ENCODE data around the gene TRPT1. TPM values are rescaled to one million over a fixed set of nuclear protein-coding genes. Genes with fewer than 3 reads are reported as not detected.

The TRPT1 gene
- total and polyA plus RNA-seq, 9 of the 15 experiments (the other 6 are each of a cell fraction or from before 2014, with no cell fraction given), result 4.6 to 41.7 (median 23.1) TPM

DNA sequence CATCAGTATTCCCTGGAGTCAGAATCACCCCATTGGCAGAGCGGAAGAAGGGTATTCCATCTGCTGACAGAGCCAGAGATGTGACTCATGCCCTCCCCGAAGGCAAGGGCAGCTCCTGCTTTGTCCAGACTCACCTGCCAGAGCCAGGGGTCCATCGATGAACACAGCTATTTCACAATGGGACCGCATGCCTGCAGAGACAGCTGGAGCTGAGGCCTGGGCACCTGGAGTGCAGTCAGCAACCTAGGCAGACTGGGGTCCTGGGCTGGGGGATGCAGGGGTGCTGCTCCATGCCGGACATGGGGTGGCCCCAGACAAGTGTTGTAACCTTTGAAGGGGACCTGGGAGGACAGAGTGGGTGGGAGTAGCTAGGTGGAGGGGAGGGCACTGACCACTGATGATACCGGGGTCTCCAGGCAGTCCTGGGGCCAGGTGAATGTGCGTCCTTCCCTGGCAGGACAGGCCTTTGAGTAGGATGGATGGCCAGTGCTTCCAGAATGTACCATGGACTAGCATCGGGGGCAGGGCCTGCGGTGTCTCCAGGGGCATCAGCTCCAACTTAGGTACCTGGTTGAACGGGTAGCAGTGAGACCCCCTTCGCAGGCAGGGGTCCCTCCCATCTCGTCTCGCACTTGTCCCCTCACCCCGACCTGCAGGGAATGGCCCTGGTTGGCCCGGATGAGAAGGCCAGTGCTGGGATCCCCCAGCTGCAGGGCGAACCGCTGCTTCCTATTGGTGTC lies 1.7 kb downstream of the TRPT1 start (continued):
- 0 out of 2 replicates have a peak, but pooled peaks have one; percentile 25 for TF ChIP-seq E2F3 (CRISPR knock-in tag; IDR thresholded peaks at IDR 0.05)
- TF ChIP-seq NFATC3 (IDR thresholded peaks at IDR 0.05), result no peak
- no peak for TF ChIP-seq MBD2 (IDR thresholded peaks at IDR 0.05; ENCODE audit: borderline replicate concordance, low read depth)
- TF ChIP-seq, protein P1, sequence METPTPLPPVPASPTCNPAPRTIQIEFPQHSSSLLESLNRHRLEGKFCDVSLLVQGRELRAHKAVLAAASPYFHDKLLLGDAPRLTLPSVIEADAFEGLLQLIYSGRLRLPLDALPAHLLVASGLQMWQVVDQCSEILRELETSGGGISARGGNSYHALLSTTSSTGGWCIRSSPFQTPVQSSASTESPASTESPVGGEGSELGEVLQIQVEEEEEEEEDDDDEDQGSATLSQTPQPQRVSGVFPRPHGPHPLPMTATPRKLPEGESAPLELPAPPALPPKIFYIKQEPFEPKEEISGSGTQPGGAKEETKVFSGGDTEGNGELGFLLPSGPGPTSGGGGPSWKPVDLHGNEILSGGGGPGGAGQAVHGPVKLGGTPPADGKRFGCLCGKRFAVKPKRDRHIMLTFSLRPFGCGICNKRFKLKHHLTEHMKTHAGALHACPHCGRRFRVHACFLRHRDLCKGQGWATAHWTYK (CRISPR knock-in tag; IDR thresholded peaks at IDR 0.05), result peak; percentile 31; the same call in 1 of the 2 replicates
- TF ChIP-seq SAFB2 (IDR thresholded peaks at IDR 0.05; ENCODE audit: borderline replicate concordance, low read depth, low read length, severe bottlenecking), result no peak
- no peak for TF ChIP-seq SPI1 (IDR thresholded peaks at IDR 0.05; ENCODE audit: borderline replicate concordance, low read depth, low read length)
- peak; percentile 75; the same call in 1 of the 2 replicates for TF ChIP-seq POLR2AphosphoS2 (IDR thresholded peaks at IDR 0.05; ENCODE audit: low read length)
- TF ChIP-seq, protein P2, sequence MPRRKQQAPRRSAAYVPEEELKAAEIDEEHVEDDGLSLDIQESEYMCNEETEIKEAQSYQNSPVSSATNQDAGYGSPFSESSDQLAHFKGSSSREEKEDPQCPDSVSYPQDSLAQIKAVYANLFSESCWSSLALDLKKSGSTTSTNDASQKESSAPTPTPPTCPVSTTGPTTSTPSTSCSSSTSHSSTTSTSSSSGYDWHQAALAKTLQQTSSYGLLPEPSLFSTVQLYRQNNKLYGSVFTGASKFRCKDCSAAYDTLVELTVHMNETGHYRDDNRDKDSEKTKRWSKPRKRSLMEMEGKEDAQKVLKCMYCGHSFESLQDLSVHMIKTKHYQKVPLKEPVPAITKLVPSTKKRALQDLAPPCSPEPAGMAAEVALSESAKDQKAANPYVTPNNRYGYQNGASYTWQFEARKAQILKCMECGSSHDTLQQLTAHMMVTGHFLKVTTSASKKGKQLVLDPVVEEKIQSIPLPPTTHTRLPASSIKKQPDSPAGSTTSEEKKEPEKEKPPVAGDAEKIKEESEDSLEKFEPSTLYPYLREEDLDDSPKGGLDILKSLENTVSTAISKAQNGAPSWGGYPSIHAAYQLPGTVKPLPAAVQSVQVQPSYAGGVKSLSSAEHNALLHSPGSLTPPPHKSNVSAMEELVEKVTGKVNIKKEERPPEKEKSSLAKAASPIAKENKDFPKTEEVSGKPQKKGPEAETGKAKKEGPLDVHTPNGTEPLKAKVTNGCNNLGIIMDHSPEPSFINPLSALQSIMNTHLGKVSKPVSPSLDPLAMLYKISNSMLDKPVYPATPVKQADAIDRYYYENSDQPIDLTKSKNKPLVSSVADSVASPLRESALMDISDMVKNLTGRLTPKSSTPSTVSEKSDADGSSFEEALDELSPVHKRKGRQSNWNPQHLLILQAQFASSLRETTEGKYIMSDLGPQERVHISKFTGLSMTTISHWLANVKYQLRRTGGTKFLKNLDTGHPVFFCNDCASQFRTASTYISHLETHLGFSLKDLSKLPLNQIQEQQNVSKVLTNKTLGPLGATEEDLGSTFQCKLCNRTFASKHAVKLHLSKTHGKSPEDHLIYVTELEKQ (CRISPR knock-in tag; IDR thresholded peaks at IDR 0.05), result no peak
- TF ChIP-seq FOXA1 (IDR thresholded peaks at IDR 0.05; ENCODE audit: borderline replicate concordance), result no peak
- TF ChIP-seq PCBP2 (IDR thresholded peaks at IDR 0.05; ENCODE audit: low read depth, low read length, poor library complexity, severe bottlenecking), result no peak
- TF ChIP-seq POLR2A (conservative IDR thresholded peaks at IDR 0.05), result peak; percentile 72
- TF ChIP-seq ZNF507 (tag; conservative IDR thresholded peaks at IDR 0.05), result no peak
- no peak for TF ChIP-seq ZNF586 (CRISPR knock-in tag; conservative IDR thresholded peaks at IDR 0.05)
- TF ChIP-seq IFI16 (CRISPR knock-in tag; IDR thresholded peaks at IDR 0.05), result no peak
- TF ChIP-seq FOXP1 (CRISPR knock-in tag; IDR thresholded peaks at IDR 0.05), result no peak
- TF ChIP-seq ZFP36 (IDR thresholded peaks at IDR 0.05; ENCODE audit: low read depth, low read length, partially characterized antibody), result no peak
- TF ChIP-seq, protein P3, sequence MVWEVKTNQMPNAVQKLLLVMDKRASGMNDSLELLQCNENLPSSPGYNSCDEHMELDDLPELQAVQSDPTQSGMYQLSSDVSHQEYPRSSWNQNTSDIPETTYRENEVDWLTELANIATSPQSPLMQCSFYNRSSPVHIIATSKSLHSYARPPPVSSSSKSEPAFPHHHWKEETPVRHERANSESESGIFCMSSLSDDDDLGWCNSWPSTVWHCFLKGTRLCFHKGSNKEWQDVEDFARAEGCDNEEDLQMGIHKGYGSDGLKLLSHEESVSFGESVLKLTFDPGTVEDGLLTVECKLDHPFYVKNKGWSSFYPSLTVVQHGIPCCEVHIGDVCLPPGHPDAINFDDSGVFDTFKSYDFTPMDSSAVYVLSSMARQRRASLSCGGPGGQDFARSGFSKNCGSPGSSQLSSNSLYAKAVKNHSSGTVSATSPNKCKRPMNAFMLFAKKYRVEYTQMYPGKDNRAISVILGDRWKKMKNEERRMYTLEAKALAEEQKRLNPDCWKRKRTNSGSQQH (CRISPR knock-in tag; IDR thresholded peaks at IDR 0.05), result peak; percentile 63; the same call in 1 of the 2 replicates
- TF ChIP-seq ZKSCAN8 (CRISPR knock-in tag; IDR thresholded peaks at IDR 0.05), result no peak
- TF ChIP-seq POLR2AphosphoS5 (IDR thresholded peaks at IDR 0.05; ENCODE audit: control insufficient read depth, insufficient read depth, low read depth, low read length), result peak; percentile 55
- TF ChIP-seq, protein P4, sequence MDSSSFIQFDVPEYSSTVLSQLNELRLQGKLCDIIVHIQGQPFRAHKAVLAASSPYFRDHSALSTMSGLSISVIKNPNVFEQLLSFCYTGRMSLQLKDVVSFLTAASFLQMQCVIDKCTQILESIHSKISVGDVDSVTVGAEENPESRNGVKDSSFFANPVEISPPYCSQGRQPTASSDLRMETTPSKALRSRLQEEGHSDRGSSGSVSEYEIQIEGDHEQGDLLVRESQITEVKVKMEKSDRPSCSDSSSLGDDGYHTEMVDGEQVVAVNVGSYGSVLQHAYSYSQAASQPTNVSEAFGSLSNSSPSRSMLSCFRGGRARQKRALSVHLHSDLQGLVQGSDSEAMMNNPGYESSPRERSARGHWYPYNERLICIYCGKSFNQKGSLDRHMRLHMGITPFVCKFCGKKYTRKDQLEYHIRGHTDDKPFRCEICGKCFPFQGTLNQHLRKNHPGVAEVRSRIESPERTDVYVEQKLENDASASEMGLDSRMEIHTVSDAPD (CRISPR knock-in tag; IDR thresholded peaks at IDR 0.05), result no peak
- no peak for TF ChIP-seq YBX1 (IDR thresholded peaks at IDR 0.05)
- peak; percentile 68; the same call in 1 of the 2 replicates for TF ChIP-seq RBFOX2 (IDR thresholded peaks at IDR 0.05; ENCODE audit: low read depth, low read length)
